Measurements from ENCODE around the gene CCDC97. TPM values are rescaled to one million over a fixed set of nuclear protein-coding genes. Genes with fewer than 3 reads are reported as not detected.

Gene CCDC97
- total RNA-seq, 4 donors from 2014 or later: 10.1 to 22.4 (median 15.4) TPM

DNA sequence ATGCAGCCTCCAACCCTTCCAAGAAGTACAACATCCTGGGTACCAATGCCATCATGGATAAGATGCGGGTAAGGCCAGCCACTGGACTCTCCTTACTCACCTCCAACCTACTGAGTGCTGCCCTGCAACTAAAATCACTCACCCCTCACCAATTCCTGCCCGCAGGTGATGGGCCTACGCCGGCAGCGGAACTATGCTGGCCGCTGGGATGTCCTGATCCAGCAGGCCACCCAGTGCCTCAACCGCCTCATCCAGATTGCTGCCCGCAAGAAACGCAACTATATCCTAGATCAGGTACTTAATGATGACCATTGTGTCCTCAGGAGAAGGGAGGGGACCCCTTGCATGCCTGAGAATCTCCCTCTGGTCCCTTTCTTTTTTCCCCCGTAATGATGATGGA, 15.6 kb upstream of the CCDC97 start:
- H3K27ac ChIP-seq: no peak overlapping the region
- no peak for TF ChIP-seq EP300 (IDR thresholded peaks at IDR 0.05; ENCODE audit: low read depth)
- TF ChIP-seq POLR2A (IDR thresholded peaks at IDR 0.05): no peak
- no peak for TF ChIP-seq POLR2AphosphoS5 (IDR thresholded peaks at IDR 0.05)
- TF ChIP-seq, protein P1, sequence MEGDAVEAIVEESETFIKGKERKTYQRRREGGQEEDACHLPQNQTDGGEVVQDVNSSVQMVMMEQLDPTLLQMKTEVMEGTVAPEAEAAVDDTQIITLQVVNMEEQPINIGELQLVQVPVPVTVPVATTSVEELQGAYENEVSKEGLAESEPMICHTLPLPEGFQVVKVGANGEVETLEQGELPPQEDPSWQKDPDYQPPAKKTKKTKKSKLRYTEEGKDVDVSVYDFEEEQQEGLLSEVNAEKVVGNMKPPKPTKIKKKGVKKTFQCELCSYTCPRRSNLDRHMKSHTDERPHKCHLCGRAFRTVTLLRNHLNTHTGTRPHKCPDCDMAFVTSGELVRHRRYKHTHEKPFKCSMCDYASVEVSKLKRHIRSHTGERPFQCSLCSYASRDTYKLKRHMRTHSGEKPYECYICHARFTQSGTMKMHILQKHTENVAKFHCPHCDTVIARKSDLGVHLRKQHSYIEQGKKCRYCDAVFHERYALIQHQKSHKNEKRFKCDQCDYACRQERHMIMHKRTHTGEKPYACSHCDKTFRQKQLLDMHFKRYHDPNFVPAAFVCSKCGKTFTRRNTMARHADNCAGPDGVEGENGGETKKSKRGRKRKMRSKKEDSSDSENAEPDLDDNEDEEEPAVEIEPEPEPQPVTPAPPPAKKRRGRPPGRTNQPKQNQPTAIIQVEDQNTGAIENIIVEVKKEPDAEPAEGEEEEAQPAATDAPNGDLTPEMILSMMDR (IDR thresholded peaks at IDR 0.05): no peak
- WGBS, 2 donors (ENCODE audit: low coverage in 1 of 2): 96% methylated on average over 10 of the region's 10 CpGs; no CpG with 5 or more reads in 1 of the 2 donors
- H3K4me3 ChIP-seq: no peak overlapping the region
- intact Hi-C loops (cut with DNase I; ENCODE audit: low total_unique reads): no loop called here
- no peak for DNase-seq
- H3K36me3 ChIP-seq: peaks cover 0 to 75% (median 27%) of the 10 kb centered on the region in 4 donors
- no peaks in the 10 kb centered on the region for H3K9me3 ChIP-seq
- peaks cover 25 to 36% (median 26%) of the 10 kb centered on the region in 4 donors for H3K4me1 ChIP-seq
- no peaks in the 10 kb centered on the region for H3K27me3 ChIP-seq
- in situ Hi-C loops (cut with MboI; ENCODE audit: low pct_ligation_motif_present in 1 of 4, low pct_unique_long_range_greater_than_20kb in 1 of 4, low sequenced_read_pairs in 3 of 4): no loop called here

- H3K27ac ChIP-seq: peak overlapping the region; percentile 84 to 89 (median 85)
- WGBS, 2 donors (ENCODE audit: low coverage in 1 of 2): 56 to 70% methylated on average over 1 to 6 of the region's 6 CpGs
- peaks cover 0 to 65% (median 26%) of the 10 kb centered on the region in 4 donors for H3K36me3 ChIP-seq
- intact Hi-C loops (cut with DNase I; ENCODE audit: low total_unique reads) (loop anchor here (5.0 kb wide), 1 partner anchor 1147 kb away; the partner anchor contains the start of gene CXCL17), in situ Hi-C loops (cut with MboI; ENCODE audit: low pct_ligation_motif_present in 1 of 4, low pct_unique_long_range_greater_than_20kb in 1 of 4, low sequenced_read_pairs in 3 of 4) (no loop called here)
- H3K4me1 ChIP-seq: peaks cover 27 to 47% (median 37%) of the 10 kb centered on the region in 4 donors
- DNase-seq: no peak
- TF ChIP-seq POLR2A (IDR thresholded peaks at IDR 0.05) (no peak), EP300 (IDR thresholded peaks at IDR 0.05; ENCODE audit: low read depth) (no peak), POLR2AphosphoS5 (IDR thresholded peaks at IDR 0.05) (no peak)
- TF ChIP-seq, protein P1 (IDR thresholded peaks at IDR 0.05): no peak
- H3K9me3 ChIP-seq: no peaks in the 10 kb centered on the region
- no peaks in the 10 kb centered on the region for H3K27me3 ChIP-seq
- no peak overlapping the region for H3K4me3 ChIP-seq
Observed at GRCh38 chr19:41295499-41295898, 14.5 kb upstream of the CCDC97 start.

GRCh38 chr19:41296433-41296871, 13.5 kb upstream of the CCDC97 start:
- DNase-seq: peak; percentile 31
- Histone ChIP-seq H3K27ac (peak overlapping the region; percentile 84 to 89 (median 85)), H3K27me3 (no peaks in the 10 kb centered on the region), H3K9me3 (no peaks in the 10 kb centered on the region), H3K4me1 (peaks cover 27 to 53% (median 40%) of the 10 kb centered on the region in 4 donors), H3K36me3 (peaks cover 0 to 63% (median 28%) of the 10 kb centered on the region in 4 donors), H3K4me3 (no peak overlapping the region)
- in situ Hi-C loops (cut with MboI; ENCODE audit: low pct_ligation_motif_present in 1 of 4, low pct_unique_long_range_greater_than_20kb in 1 of 4, low sequenced_read_pairs in 3 of 4): no loop called here
- WGBS, 2 donors (ENCODE audit: low coverage in 1 of 2): 81% methylated on average over 2 of the region's 2 CpGs; no CpG with 5 or more reads in 1 of the 2 donors
- intact Hi-C loops (cut with DNase I; ENCODE audit: low total_unique reads): loop anchor here (5.0 kb wide), 1 partner anchor 1146 kb away; the partner anchor contains the start of gene CXCL17
- TF ChIP-seq POLR2AphosphoS5 (IDR thresholded peaks at IDR 0.05): no peak
- TF ChIP-seq, protein P1 (IDR thresholded peaks at IDR 0.05): no peak
- no peak for TF ChIP-seq EP300 (IDR thresholded peaks at IDR 0.05; ENCODE audit: low read depth)
- no peak for TF ChIP-seq POLR2A (IDR thresholded peaks at IDR 0.05)

GRCh38 chr19:41297628-41298347, 12.2 kb upstream of the CCDC97 start:
- 57% methylated on average over 7 of the region's 7 CpGs; no CpG with 5 or more reads in 1 of the 2 donors for WGBS, 2 donors (ENCODE audit: low coverage in 1 of 2)
- Histone ChIP-seq H3K27me3 (no peaks in the 10 kb centered on the region), H3K36me3 (peaks cover 0 to 54% (median 29%) of the 10 kb centered on the region in 4 donors), H3K9me3 (no peaks in the 10 kb centered on the region), H3K4me1 (peaks cover 27 to 53% (median 40%) of the 10 kb centered on the region in 4 donors), H3K27ac (peak overlapping the region; percentile 84 to 89 (median 85)), H3K4me3 (no peak overlapping the region)
- intact Hi-C loops (cut with DNase I; ENCODE audit: low total_unique reads) (loop anchor here (5.0 kb wide), 1 partner anchor 1145 kb away; the partner anchor contains the start of gene CXCL17), in situ Hi-C loops (cut with MboI; ENCODE audit: low pct_ligation_motif_present in 1 of 4, low pct_unique_long_range_greater_than_20kb in 1 of 4, low sequenced_read_pairs in 3 of 4) (no loop called here)
- DNase-seq: peak; percentile 71
- TF ChIP-seq EP300 (IDR thresholded peaks at IDR 0.05; ENCODE audit: low read depth) (no peak), POLR2AphosphoS5 (IDR thresholded peaks at IDR 0.05) (peak in 2 of 3 donors; percentile 12 to 49)
- TF ChIP-seq, protein P1 (IDR thresholded peaks at IDR 0.05): no peak
